Endodermal cell (in vitro differentiated cells): ENCODE results near the gene S100A10. TPM values are rescaled to one million over a fixed set of nuclear protein-coding genes. Genes with fewer than 3 reads are reported as not detected.

Source experiments
- DNase-seq: peaks from one replicate; pipeline ENCODE4 v3.0.0-alpha.2; 2017
- H3K27ac ChIP-seq: 2 replicates; pipeline ENCODE4 v1.5.1; 2013; ENCODE audit warnings: mild to moderate bottlenecking, low read depth, low read length, moderate library complexity
- H3K27me3 ChIP-seq: 2 replicates; pipeline ENCODE4 v1.6.1; 2013; ENCODE audit warnings: mild to moderate bottlenecking, low read length, moderate library complexity; ENCODE audit not compliant: insufficient read depth, control insufficient read depth, poor library complexity, severe bottlenecking
- H3K36me3 ChIP-seq: 2 replicates; pipeline ENCODE4 v1.7.0; 2013; ENCODE audit warnings: mild to moderate bottlenecking, low read length, moderate library complexity; ENCODE audit not compliant: control insufficient read depth, insufficient read depth
- H3K4me1 ChIP-seq: one replicate; pipeline ENCODE4 v1.7.0; 2013; ENCODE audit warnings: low read length; ENCODE audit not compliant: control insufficient read depth, insufficient read depth
- H3K4me3 ChIP-seq: 2 replicates; pipeline ENCODE4 v1.5.1; 2013; ENCODE audit warnings: mild to moderate bottlenecking, low read length, moderate library complexity
- H3K9ac ChIP-seq: 2 replicates; pipeline ENCODE4 v1.6.1; 2013; ENCODE audit warnings: mild to moderate bottlenecking, low read length, moderate library complexity; ENCODE audit not compliant: poor library complexity, severe bottlenecking; ENCODE audit errors: extremely low read depth
- H3K9me3 ChIP-seq: 2 replicates; pipeline ENCODE4 v1.6.1; 2013; ENCODE audit warnings: mild to moderate bottlenecking, low read length, moderate library complexity; ENCODE audit not compliant: control insufficient read depth
- H3K27ac Mint-ChIP-seq: 2 replicates; pipeline ENCODE4 v1.8.0; 2020; ENCODE audit warnings: mixed read lengths
- H3K27me3 Mint-ChIP-seq: 2 replicates; pipeline ENCODE4 v1.8.0; 2021; ENCODE audit warnings: mild to moderate bottlenecking, mixed read lengths; ENCODE audit not compliant: insufficient read depth
- H3K36me3 Mint-ChIP-seq: 2 replicates; pipeline ENCODE4 v1.8.0; 2020; ENCODE audit warnings: low read depth, mixed read lengths
- H3K4me1 Mint-ChIP-seq: 2 replicates; pipeline ENCODE4 v1.8.0; 2020; ENCODE audit warnings: mixed read lengths
- H3K4me3 Mint-ChIP-seq: 2 replicates; pipeline ENCODE4 v1.8.0; 2020; ENCODE audit warnings: mild to moderate bottlenecking, moderate library complexity, mixed read lengths
- H3K9me3 Mint-ChIP-seq: 2 replicates; pipeline ENCODE4 v1.8.0; 2020; ENCODE audit warnings: mild to moderate bottlenecking, mixed read lengths
- WGBS, 2 experiments: methylation state at CpG; one replicate each; pipeline versions ENCODE4 v1.1.5 to v1.1.7; 2013; ENCODE audit warnings: missing lambda C conversion rate in 2 of 2, mixed read lengths in 1 of 2; ENCODE audit not compliant: insufficient coverage in 1 of 2, insufficient read length in 1 of 2; 5-methylcytosine and 5-hydroxymethylcytosine counted together
- total RNA-seq, 2 donors: library from RNA; stranded (reverse); fragmentation: NEBNext Ultra II Directional in 1 of 2; extraction: Animal tissue kit (Norgen Biotek cat#: 25700) in 1 of 2; gene quantifications; 2 replicates in 1 of 2; 3 replicates in 1 of 2; pipeline ENCODE4 v1.2.1, GENCODE V29; 2021
- TF ChIP-seq, protein P1 (sequence below): fragments of 200-600 bp; sonication (generic); conservative IDR thresholded peaks from 2 replicates; pipeline ENCODE4 v1.5.0; 2021; ENCODE audit warnings: antibody characterized with exemption, mild to moderate bottlenecking

Gene S100A10
- total RNA-seq, 2 donors from 2014 or later = 352 to 880 TPM

DNA sequence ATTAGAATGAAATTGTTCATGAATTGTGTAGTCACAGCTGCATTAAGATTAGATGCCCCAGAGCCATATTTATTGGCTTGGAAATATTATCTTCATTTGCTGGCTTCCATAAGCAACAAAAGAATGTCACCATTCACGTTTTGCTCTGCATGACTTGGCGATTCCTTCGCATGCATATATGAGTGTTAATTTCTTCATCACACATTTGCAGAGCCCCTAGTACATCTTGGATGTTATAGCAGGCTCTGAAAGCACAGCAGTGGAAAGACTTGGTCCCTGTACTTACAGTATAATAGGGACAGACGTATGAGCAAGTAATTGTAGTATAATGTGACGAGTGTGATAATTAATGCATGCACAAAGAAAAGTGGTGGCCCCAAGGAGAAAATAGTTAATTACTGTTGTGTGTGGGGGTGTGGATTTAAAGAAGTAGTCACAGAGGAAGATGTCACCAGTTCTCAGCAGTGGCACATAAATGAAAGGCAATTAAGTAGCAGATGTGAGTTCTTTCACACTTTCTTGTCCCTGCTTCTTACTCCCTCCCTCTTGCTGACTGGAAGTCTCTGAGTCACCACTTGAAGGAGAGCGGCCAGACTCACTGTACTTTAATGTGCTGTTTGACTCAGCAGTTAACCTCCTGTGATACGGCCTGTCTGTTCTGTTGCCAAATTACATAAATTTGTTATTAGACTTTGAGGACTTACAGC is 21.0 kb downstream of the S100A10 start:
- Histone ChIP-seq H3K4me1 (peaks cover 16% of the 10 kb centered on the region), H3K4me3 (no peak overlapping the region), H3K27me3 (no peaks in the 10 kb centered on the region), H3K9me3 (no peaks in the 10 kb centered on the region), H3K27ac (no peak overlapping the region), H3K36me3 (no peaks in the 10 kb centered on the region), H3K9ac (no peak overlapping the region)
- 40 to 56% methylated on average over 5 to 7 of the region's 7 CpGs for WGBS, 2 experiments
- peaks cover 12% of the 10 kb centered on the region for H3K27me3 Mint-ChIP-seq
- DNase-seq = peak; percentile 74
- no peak overlapping the region for H3K4me3 Mint-ChIP-seq
- H3K36me3 Mint-ChIP-seq = no peaks in the 10 kb centered on the region
- H3K4me1 Mint-ChIP-seq = peaks cover 55% of the 10 kb centered on the region
- H3K27ac Mint-ChIP-seq = no peak overlapping the region
- H3K9me3 Mint-ChIP-seq = no peaks in the 10 kb centered on the region
- TF ChIP-seq, protein P1, sequence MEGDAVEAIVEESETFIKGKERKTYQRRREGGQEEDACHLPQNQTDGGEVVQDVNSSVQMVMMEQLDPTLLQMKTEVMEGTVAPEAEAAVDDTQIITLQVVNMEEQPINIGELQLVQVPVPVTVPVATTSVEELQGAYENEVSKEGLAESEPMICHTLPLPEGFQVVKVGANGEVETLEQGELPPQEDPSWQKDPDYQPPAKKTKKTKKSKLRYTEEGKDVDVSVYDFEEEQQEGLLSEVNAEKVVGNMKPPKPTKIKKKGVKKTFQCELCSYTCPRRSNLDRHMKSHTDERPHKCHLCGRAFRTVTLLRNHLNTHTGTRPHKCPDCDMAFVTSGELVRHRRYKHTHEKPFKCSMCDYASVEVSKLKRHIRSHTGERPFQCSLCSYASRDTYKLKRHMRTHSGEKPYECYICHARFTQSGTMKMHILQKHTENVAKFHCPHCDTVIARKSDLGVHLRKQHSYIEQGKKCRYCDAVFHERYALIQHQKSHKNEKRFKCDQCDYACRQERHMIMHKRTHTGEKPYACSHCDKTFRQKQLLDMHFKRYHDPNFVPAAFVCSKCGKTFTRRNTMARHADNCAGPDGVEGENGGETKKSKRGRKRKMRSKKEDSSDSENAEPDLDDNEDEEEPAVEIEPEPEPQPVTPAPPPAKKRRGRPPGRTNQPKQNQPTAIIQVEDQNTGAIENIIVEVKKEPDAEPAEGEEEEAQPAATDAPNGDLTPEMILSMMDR = no peak

DNA sequence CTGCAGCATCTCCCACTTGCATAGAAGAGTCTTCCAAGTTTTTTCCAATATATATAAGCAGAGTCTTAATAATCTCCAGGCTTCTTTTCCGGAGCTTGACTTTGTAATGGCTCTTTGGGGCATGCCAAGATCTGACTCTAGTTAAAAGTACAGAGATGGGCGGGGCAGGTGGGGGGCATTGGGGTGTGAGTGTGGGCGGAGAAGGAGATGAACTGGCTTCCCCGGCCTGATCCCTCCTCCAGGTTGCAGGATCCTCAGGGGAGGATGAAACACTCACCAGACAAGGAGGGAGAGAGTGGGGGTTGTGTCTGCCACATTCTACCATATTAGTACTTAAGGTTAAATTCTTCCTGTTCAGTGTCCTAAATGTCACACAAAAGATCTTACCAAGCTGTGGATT is 23.0 kb downstream of the S100A10 start:
- Mint-ChIP-seq H3K36me3 (no peaks in the 10 kb centered on the region), H3K4me3 (no peak overlapping the region), H3K4me1 (peaks cover 44% of the 10 kb centered on the region), H3K27ac (no peak overlapping the region), H3K27me3 (peaks cover 25% of the 10 kb centered on the region), H3K9me3 (no peaks in the 10 kb centered on the region)
- TF ChIP-seq, protein P1 = no peak
- H3K4me3 ChIP-seq = no peak overlapping the region
- no peak overlapping the region for H3K9ac ChIP-seq
- H3K27ac ChIP-seq = no peak overlapping the region
- DNase-seq = no peak
- no peaks in the 10 kb centered on the region for H3K9me3 ChIP-seq
- peaks cover 18% of the 10 kb centered on the region for H3K27me3 ChIP-seq
- H3K4me1 ChIP-seq = peaks cover 16% of the 10 kb centered on the region
- 77% methylated on average over 4 of the region's 4 CpGs; no CpG with 5 or more reads in 1 of the 2 experiments for WGBS, 2 experiments
- H3K36me3 ChIP-seq = no peaks in the 10 kb centered on the region

DNA sequence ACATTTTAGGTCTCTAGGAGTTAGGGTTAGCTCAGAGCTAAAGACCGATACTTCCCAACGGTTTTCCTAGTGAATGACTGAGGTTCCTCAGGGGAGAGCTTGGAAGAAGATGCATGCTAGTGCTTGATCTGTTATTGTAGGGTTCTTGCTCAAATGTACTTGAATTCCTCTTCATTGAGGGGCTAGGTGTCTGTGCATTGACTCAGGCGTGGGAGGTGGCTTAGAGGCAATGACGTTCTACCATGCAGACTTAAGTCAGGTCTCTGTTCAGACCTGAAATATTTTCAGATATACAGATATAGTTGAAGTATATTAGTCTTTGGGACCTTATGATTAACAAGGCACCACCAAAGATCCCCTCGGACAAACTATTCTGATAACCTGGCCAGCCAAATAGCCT is 23.5 kb downstream of the S100A10 start:
- H3K4me3 Mint-ChIP-seq = no peak overlapping the region
- peaks cover 41% of the 10 kb centered on the region for H3K4me1 Mint-ChIP-seq
- Histone ChIP-seq H3K9ac (no peak overlapping the region), H3K36me3 (no peaks in the 10 kb centered on the region), H3K27ac (no peak overlapping the region), H3K9me3 (no peaks in the 10 kb centered on the region), H3K4me1 (peaks cover 16% of the 10 kb centered on the region), H3K4me3 (no peak overlapping the region), H3K27me3 (peaks cover 23% of the 10 kb centered on the region)
- no peaks in the 10 kb centered on the region for H3K9me3 Mint-ChIP-seq
- H3K27me3 Mint-ChIP-seq = peaks cover 29% of the 10 kb centered on the region
- TF ChIP-seq, protein P1 = no peak
- 87 to 91% methylated on average over 3 to 5 of the region's 5 CpGs for WGBS, 2 experiments
- H3K36me3 Mint-ChIP-seq = no peaks in the 10 kb centered on the region
- H3K27ac Mint-ChIP-seq = no peak overlapping the region
- DNase-seq = no peak
